Measurements from ENCODE around the gene GRIN3A.

The GRIN3A gene

DNA sequence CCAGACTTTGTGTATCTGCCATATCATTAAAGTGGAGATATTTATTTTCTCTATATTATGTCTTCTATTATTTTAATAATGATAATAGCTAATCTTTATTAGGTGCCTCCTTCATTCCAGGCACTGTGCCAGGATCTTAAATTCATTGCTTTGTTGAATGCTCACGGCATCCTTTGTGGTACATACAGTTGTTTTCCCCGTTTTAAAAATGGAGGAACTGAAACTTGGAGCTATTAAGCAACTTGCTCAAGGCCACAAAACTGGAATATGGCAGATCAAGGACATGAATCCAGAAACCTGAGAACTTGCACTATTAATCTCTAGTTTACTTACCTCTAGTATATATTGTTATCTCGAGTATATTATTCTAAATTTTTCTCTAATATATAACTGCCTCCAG lies 102.2 kb downstream of the GRIN3A start:
- H3K36me3 ChIP-seq (ENCODE audit: control insufficient read depth, insufficient read depth, low read length) = no peaks in the 10 kb centered on the region
- H3K27me3 ChIP-seq (ENCODE audit: control insufficient read depth, insufficient read depth, low read length, poor library complexity, severe bottlenecking) = no peaks in the 10 kb centered on the region
- WGBS, 2 experiments = 65 to 66% methylated on average over 2 of the region's 3 CpGs
- no peaks in the 10 kb centered on the region for H3K4me1 ChIP-seq (ENCODE audit: control insufficient read depth, insufficient read depth, low read length)
- no peak overlapping the region for H3K27ac ChIP-seq (ENCODE audit: insufficient read depth, low read depth, low read length, poor library complexity, severe bottlenecking)
- no peak overlapping the region for H3K4me3 ChIP-seq (ENCODE audit: insufficient read depth, low read depth, low read length)
- no peaks in the 10 kb centered on the region for H3K9me3 ChIP-seq (ENCODE audit: control insufficient read depth, low read length)

GRCh38 chr9:101635473-101635872 lies 103.0 kb downstream of the GRIN3A start:
- WGBS, 2 experiments = 89 to 100% methylated on average over 1 of the region's 1 CpG
- no peaks in the 10 kb centered on the region for H3K36me3 ChIP-seq (ENCODE audit: control insufficient read depth, insufficient read depth, low read length)
- no peaks in the 10 kb centered on the region for H3K27me3 ChIP-seq (ENCODE audit: control insufficient read depth, insufficient read depth, low read length, poor library complexity, severe bottlenecking)
- no peaks in the 10 kb centered on the region for H3K4me1 ChIP-seq (ENCODE audit: control insufficient read depth, insufficient read depth, low read length)
- H3K4me3 ChIP-seq (ENCODE audit: insufficient read depth, low read depth, low read length) = no peak overlapping the region
- no peak overlapping the region for H3K27ac ChIP-seq (ENCODE audit: insufficient read depth, low read depth, low read length, poor library complexity, severe bottlenecking)
- H3K9me3 ChIP-seq (ENCODE audit: control insufficient read depth, low read length) = no peaks in the 10 kb centered on the region

- H3K9me3 ChIP-seq (ENCODE audit: control insufficient read depth, low read length) = no peaks in the 10 kb centered on the region
- no peaks in the 10 kb centered on the region for H3K36me3 ChIP-seq (ENCODE audit: control insufficient read depth, insufficient read depth, low read length)
- WGBS, 2 experiments = 86 to 88% methylated on average over 3 to 4 of the region's 4 CpGs
- H3K27ac ChIP-seq (ENCODE audit: insufficient read depth, low read depth, low read length, poor library complexity, severe bottlenecking) = no peak overlapping the region
- H3K4me1 ChIP-seq (ENCODE audit: control insufficient read depth, insufficient read depth, low read length) = no peaks in the 10 kb centered on the region
- no peak overlapping the region for H3K4me3 ChIP-seq (ENCODE audit: insufficient read depth, low read depth, low read length)
- H3K27me3 ChIP-seq (ENCODE audit: control insufficient read depth, insufficient read depth, low read length, poor library complexity, severe bottlenecking) = no peaks in the 10 kb centered on the region
These were observed 103.6 kb downstream of the GRIN3A start for GRCh38 chr9:101634741-101635409.

GRCh38 chr9:101632611-101633010 lies 105.8 kb downstream of the GRIN3A start:
- H3K36me3 ChIP-seq (ENCODE audit: control insufficient read depth, insufficient read depth, low read length) = no peaks in the 10 kb centered on the region
- WGBS, 2 experiments = 100% methylated on average over 1 of the region's 1 CpG; no CpG with 5 or more reads in 1 of the 2 experiments
- H3K27ac ChIP-seq (ENCODE audit: insufficient read depth, low read depth, low read length, poor library complexity, severe bottlenecking) = no peak overlapping the region
- H3K27me3 ChIP-seq (ENCODE audit: control insufficient read depth, insufficient read depth, low read length, poor library complexity, severe bottlenecking) = no peaks in the 10 kb centered on the region
- no peaks in the 10 kb centered on the region for H3K9me3 ChIP-seq (ENCODE audit: control insufficient read depth, low read length)
- H3K4me3 ChIP-seq (ENCODE audit: insufficient read depth, low read depth, low read length) = no peak overlapping the region
- H3K4me1 ChIP-seq (ENCODE audit: control insufficient read depth, insufficient read depth, low read length) = no peaks in the 10 kb centered on the region

DNA sequence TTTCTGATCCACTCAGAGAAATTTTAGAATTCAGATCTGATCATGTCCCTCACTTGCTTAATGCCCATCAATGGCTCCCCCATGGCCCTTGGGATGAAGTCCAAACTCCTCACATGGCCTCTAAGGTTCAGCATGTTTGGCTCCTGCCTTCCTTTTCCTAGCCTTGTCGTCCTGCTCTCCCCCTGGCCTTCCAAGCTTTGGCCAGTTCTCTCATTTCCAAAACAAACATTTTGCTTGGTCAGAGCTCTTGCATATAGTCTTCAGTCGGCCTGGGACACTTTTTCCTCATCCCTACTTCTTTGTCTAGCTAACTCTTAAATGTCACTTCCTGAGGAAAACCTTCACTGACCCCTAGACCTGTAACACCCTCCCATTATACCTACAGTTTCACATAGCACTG lies 106.6 kb downstream of the GRIN3A start:
- Histone ChIP-seq H3K27me3 (ENCODE audit: control insufficient read depth, insufficient read depth, low read length, poor library complexity, severe bottlenecking) (no peaks in the 10 kb centered on the region), H3K4me3 (ENCODE audit: insufficient read depth, low read depth, low read length) (no peak overlapping the region), H3K9me3 (ENCODE audit: control insufficient read depth, low read length) (no peaks in the 10 kb centered on the region), H3K4me1 (ENCODE audit: control insufficient read depth, insufficient read depth, low read length) (no peaks in the 10 kb centered on the region), H3K27ac (ENCODE audit: insufficient read depth, low read depth, low read length, poor library complexity, severe bottlenecking) (no peak overlapping the region), H3K36me3 (ENCODE audit: control insufficient read depth, insufficient read depth, low read length) (no peaks in the 10 kb centered on the region)
- 45 to 50% methylated on average over 2 of the region's 2 CpGs for WGBS, 2 experiments

- Histone ChIP-seq H3K4me3 (ENCODE audit: insufficient read depth, low read depth, low read length) (no peak overlapping the region), H3K27me3 (ENCODE audit: control insufficient read depth, insufficient read depth, low read length, poor library complexity, severe bottlenecking) (no peaks in the 10 kb centered on the region), H3K36me3 (ENCODE audit: control insufficient read depth, insufficient read depth, low read length) (no peaks in the 10 kb centered on the region), H3K27ac (ENCODE audit: insufficient read depth, low read depth, low read length, poor library complexity, severe bottlenecking) (no peak overlapping the region), H3K9me3 (ENCODE audit: control insufficient read depth, low read length) (no peaks in the 10 kb centered on the region), H3K4me1 (ENCODE audit: control insufficient read depth, insufficient read depth, low read length) (no peaks in the 10 kb centered on the region)
- 73 to 83% methylated on average over 5 of the region's 5 CpGs for WGBS, 2 experiments
These were observed 108.8 kb downstream of the GRIN3A start for GRCh38 chr9:101629636-101630035.

DNA sequence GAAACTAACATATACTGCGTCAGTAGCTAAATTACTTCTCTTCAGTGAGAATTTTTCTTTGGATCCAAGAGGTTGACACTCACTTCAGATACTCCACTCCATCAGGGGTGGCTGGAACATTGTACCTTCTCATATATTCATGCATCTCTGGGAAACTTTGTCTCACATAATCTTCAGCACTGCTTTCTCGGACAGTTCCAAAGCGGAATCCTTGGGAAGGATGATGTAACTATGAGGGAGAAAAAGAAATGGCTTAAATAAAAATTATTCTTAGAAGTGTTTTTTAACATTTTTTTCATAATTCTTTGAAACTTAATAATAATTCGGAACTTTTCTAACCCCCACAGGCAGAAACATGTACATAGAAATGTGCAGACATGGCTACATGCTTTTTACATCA lies 110.3 kb downstream of the GRIN3A start:
- 64 to 83% methylated on average over 2 to 4 of the region's 4 CpGs for WGBS, 2 experiments
- Histone ChIP-seq H3K4me1 (ENCODE audit: control insufficient read depth, insufficient read depth, low read length) (no peaks in the 10 kb centered on the region), H3K4me3 (ENCODE audit: insufficient read depth, low read depth, low read length) (no peak overlapping the region), H3K27me3 (ENCODE audit: control insufficient read depth, insufficient read depth, low read length, poor library complexity, severe bottlenecking) (no peaks in the 10 kb centered on the region), H3K27ac (ENCODE audit: insufficient read depth, low read depth, low read length, poor library complexity, severe bottlenecking) (no peak overlapping the region), H3K36me3 (ENCODE audit: control insufficient read depth, insufficient read depth, low read length) (no peaks in the 10 kb centered on the region), H3K9me3 (ENCODE audit: control insufficient read depth, low read length) (no peaks in the 10 kb centered on the region)

DNA sequence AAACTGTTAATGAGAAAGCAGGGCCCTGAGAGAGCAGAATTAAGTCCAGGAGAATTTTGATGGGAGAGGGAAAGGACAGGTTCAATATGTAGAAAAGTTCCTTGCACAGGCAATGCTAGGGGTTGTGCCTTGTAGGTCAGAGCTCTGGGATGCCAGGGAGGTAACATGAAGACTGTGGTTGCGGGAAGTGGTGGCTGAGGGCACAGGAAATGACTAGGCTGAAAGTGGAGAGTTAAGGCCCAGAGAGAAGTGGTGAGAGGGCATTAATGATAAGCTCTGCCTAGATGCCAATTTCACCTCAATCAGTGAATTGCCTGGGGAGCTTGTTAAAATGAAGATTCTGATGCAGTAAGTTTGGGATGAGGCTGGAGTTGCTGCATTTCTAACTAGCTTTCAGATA lies 112.2 kb downstream of the GRIN3A start:
- H3K9me3 ChIP-seq (ENCODE audit: control insufficient read depth, low read length) = peaks cover 2% of the 10 kb centered on the region
- 87 to 88% methylated on average over 1 of the region's 1 CpG for WGBS, 2 experiments
- no peak overlapping the region for H3K27ac ChIP-seq (ENCODE audit: insufficient read depth, low read depth, low read length, poor library complexity, severe bottlenecking)
- no peak overlapping the region for H3K4me3 ChIP-seq (ENCODE audit: insufficient read depth, low read depth, low read length)
- H3K36me3 ChIP-seq (ENCODE audit: control insufficient read depth, insufficient read depth, low read length) = no peaks in the 10 kb centered on the region
- H3K4me1 ChIP-seq (ENCODE audit: control insufficient read depth, insufficient read depth, low read length) = no peaks in the 10 kb centered on the region
- no peaks in the 10 kb centered on the region for H3K27me3 ChIP-seq (ENCODE audit: control insufficient read depth, insufficient read depth, low read length, poor library complexity, severe bottlenecking)

DNA sequence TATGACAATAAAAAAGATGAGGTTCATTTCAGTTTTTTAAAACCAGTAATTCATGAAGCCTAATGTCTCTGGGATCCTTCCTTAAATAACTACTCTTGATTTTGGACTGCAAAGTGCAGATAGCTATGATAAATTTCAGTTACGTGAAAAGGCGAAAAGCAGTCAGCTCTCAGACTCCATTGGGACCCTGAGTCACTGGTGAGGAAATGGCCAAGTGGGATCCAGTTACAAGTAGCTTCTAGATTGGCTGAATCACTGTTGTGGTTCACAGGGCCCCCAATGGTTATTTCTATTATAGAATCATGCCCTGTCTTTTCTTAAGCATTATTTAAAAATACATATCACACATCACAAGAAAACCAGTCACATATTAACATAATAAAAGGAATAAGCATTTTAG lies 112.6 kb downstream of the GRIN3A start:
- H3K27ac ChIP-seq (ENCODE audit: insufficient read depth, low read depth, low read length, poor library complexity, severe bottlenecking) = no peak overlapping the region
- WGBS, 2 experiments = 80 to 97% methylated on average over 2 of the region's 2 CpGs
- H3K9me3 ChIP-seq (ENCODE audit: control insufficient read depth, low read length) = peaks cover 2% of the 10 kb centered on the region
- no peak overlapping the region for H3K4me3 ChIP-seq (ENCODE audit: insufficient read depth, low read depth, low read length)
- no peaks in the 10 kb centered on the region for H3K27me3 ChIP-seq (ENCODE audit: control insufficient read depth, insufficient read depth, low read length, poor library complexity, severe bottlenecking)
- no peaks in the 10 kb centered on the region for H3K4me1 ChIP-seq (ENCODE audit: control insufficient read depth, insufficient read depth, low read length)
- H3K36me3 ChIP-seq (ENCODE audit: control insufficient read depth, insufficient read depth, low read length) = no peaks in the 10 kb centered on the region

DNA sequence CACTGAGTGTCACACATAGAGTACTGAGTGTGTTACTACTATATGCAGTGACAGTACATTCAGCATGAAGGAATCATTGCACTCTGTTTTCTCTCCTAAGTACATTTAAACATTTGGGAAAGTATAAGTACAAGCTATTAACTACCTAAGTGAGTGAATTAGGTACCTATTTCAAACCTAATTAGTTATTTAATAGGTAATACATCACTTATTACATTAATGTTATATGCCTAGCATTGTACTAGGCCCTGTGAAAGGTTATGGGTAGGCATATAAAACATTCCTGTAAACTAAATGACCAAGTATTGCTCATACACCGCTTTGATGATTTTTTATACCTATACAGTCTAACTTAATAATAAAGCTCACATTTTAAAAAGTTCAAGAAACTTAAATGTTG lies 118.0 kb downstream of the GRIN3A start:
- WGBS, 2 experiments = no CpG with 5 or more reads among the region's 1 CpG
- no peaks in the 10 kb centered on the region for H3K36me3 ChIP-seq (ENCODE audit: control insufficient read depth, insufficient read depth, low read length)
- no peaks in the 10 kb centered on the region for H3K27me3 ChIP-seq (ENCODE audit: control insufficient read depth, insufficient read depth, low read length, poor library complexity, severe bottlenecking)
- no peak overlapping the region for H3K27ac ChIP-seq (ENCODE audit: insufficient read depth, low read depth, low read length, poor library complexity, severe bottlenecking)
- peaks cover 2% of the 10 kb centered on the region for H3K9me3 ChIP-seq (ENCODE audit: control insufficient read depth, low read length)
- no peaks in the 10 kb centered on the region for H3K4me1 ChIP-seq (ENCODE audit: control insufficient read depth, insufficient read depth, low read length)
- no peak overlapping the region for H3K4me3 ChIP-seq (ENCODE audit: insufficient read depth, low read depth, low read length)

GRCh38 chr9:101618698-101619097 lies 119.7 kb downstream of the GRIN3A start:
- no peak overlapping the region for H3K27ac ChIP-seq (ENCODE audit: insufficient read depth, low read depth, low read length, poor library complexity, severe bottlenecking)

More at GRCh38 chr9:101618698-101619097, 119.7 kb downstream of the GRIN3A start:
- Histone ChIP-seq H3K36me3 (ENCODE audit: control insufficient read depth, insufficient read depth, low read length) (no peaks in the 10 kb centered on the region), H3K4me1 (ENCODE audit: control insufficient read depth, insufficient read depth, low read length) (no peaks in the 10 kb centered on the region), H3K9me3 (ENCODE audit: control insufficient read depth, low read length) (peaks cover 2% of the 10 kb centered on the region), H3K27me3 (ENCODE audit: control insufficient read depth, insufficient read depth, low read length, poor library complexity, severe bottlenecking) (no peaks in the 10 kb centered on the region), H3K4me3 (ENCODE audit: insufficient read depth, low read depth, low read length) (no peak overlapping the region)
